22Rv1 (cell line): ENCODE data around the gene MLST8.

ENCODE experiments used
- H3K27ac ChIP-seq: fragments of 450-650 bp; 2 replicates; pipeline ENCODE4 v1.5.1; 2017
- CTCF ChIP-seq: fragments of 450-650 bp; IDR thresholded peaks from 2 replicates; pipeline ENCODE4 v1.5.1; 2017; ENCODE audit warnings: mild to moderate bottlenecking
- ZFX ChIP-seq: fragments of 450-650 bp; IDR thresholded peaks from 2 replicates; pipeline ENCODE4 v1.6.1; 2017; ENCODE audit warnings: antibody characterized with exemption, borderline replicate concordance

Gene MLST8

GRCh38 chr16:2209258-2210008 lies 4.2 kb downstream of the MLST8 start:
- no peak for TF ChIP-seq CTCF
- TF ChIP-seq ZFX: no peak
- H3K27ac ChIP-seq: peak overlapping the region; percentile 99

GRCh38 chr16:2210009-2210332 lies 4.7 kb downstream of the MLST8 start:
- TF ChIP-seq ZFX (no peak), CTCF (no peak)

GRCh38 chr16:2210386-2211365 lies 5.4 kb downstream of the MLST8 start, which contains the start of gene BRICD5:
Gene BRICD5 (minus strand): TSS chr16:2210863. CDS start chr16:2210833, 30 bp downstream.
- H3K27ac ChIP-seq: peak within 1 kb of the TSS; percentile 99

More at GRCh38 chr16:2210009-2210332, 4.7 kb downstream of the MLST8 start:
- peak overlapping the region; percentile 99 for H3K27ac ChIP-seq

GRCh38 chr16:2211923-2212347 lies 6.7 kb downstream of the MLST8 start:
- H3K27ac ChIP-seq: peak overlapping the region; percentile 99
- TF ChIP-seq ZFX: no peak
- TF ChIP-seq CTCF: no peak

More at GRCh38 chr16:2210386-2211365, 5.4 kb downstream of the MLST8 start, which contains the start of gene BRICD5:
- TF ChIP-seq ZFX (no peak), CTCF (no peak)

- TF ChIP-seq ZFX: no peak
- TF ChIP-seq CTCF: no peak
- peak overlapping the region; percentile 99 for H3K27ac ChIP-seq
Observed at GRCh38 chr16:2212362-2213324, 7.4 kb downstream of the MLST8 start.

GRCh38 chr16:2213817-2214718 lies 8.8 kb downstream of the MLST8 start:
- no peak for TF ChIP-seq ZFX
- peak overlapping the region; percentile 99 for H3K27ac ChIP-seq

- peak within 1 kb of the TSS; percentile 99 for H3K27ac ChIP-seq
Observed at GRCh38 chr16:2214719-2214968, 9.4 kb downstream of the MLST8 start, which contains the start of gene PGP. Gene PGP (minus strand): TSS chr16:2214840. CDS start chr16:2214777, 63 bp downstream.

More at GRCh38 chr16:2214719-2214968, 9.4 kb downstream of the MLST8 start, which contains the start of gene PGP:
- no peak for TF ChIP-seq CTCF
- TF ChIP-seq ZFX: no peak
